ENCODE data around the gene BCAS1.

- TF ChIP-seq ZNF302 (tag by site-specific recombination; IDR thresholded peaks at IDR 0.05; ENCODE audit: low read depth), result no peak
- no peak for TF ChIP-seq CTCF (tag by site-specific recombination; IDR thresholded peaks at IDR 0.05)
- TF ChIP-seq REST (tag by site-specific recombination; IDR thresholded peaks at IDR 0.05), result no peak
- no peak for TF ChIP-seq ZNF473 (tag by site-specific recombination; IDR thresholded peaks at IDR 0.05)
Measured at GRCh38 chr20:54064939-54065338, 5.5 kb downstream of the BCAS1 start.

Data from HEK293 (cell line).